GM19468 (cell line): Measurements from ENCODE around the gene SPOCD1.

Source experiments
- ATAC-seq: cut with Tn5 transposase; IDR thresholded peaks from one replicate; pipeline ENCODE4 v1.9.1; 2021; ENCODE audit warnings: mild to moderate bottlenecking, moderate library complexity, moderate number of reproducible peaks; ENCODE audit not compliant: unreplicated experiment; ENCODE audit errors: extremely low read depth

The SPOCD1 gene

DNA sequence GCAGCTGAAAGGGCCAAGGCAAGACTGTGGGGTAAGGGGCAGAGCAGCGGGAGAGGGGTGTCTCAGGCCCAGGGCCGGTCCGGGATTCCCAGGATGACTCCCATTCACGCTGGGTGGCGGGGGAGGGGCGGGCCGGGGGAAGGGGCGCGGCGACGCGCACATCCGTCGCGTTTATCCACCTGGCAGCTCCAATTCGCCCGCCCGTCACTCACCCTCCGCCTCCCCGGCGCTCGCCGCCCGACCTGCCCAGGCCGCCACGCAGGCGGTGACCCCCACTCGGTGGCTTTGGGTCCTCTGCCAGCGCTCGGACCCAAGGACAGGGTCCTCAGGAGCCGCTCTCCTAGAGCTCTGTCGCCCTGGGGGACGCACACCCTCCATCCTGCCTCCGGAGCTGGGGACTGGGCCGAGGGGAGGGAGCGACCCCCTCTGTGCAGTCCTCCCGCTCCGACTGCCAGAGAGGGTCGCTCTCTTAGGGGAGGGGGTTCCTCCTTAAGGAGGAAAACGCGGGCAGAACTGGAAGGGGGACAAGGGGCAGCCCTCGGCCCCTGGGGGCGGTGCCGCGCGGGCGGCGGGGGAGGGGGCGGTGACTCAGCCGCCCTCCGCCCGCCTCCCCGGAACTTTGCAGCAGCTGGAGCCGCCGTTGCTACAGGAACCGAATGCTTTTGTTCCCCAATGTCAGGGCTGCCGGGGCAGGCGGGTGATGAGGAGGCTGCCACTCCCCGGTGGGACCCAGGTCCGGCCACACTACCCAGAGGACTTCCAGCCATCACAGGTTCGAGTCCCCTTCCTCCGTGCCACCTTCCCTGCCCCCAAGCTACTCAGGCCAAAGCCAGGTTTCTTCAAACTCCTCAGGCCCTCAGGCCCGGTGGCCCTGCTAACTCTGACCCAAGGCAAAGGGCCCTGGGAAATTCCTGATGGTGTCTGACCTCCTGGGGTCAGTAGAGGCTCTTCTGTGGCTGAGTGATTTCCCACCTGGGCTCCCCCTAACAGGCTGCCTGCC, 55.1 kb downstream of the SPOCD1 start:
- ATAC-seq: no peak

DNA sequence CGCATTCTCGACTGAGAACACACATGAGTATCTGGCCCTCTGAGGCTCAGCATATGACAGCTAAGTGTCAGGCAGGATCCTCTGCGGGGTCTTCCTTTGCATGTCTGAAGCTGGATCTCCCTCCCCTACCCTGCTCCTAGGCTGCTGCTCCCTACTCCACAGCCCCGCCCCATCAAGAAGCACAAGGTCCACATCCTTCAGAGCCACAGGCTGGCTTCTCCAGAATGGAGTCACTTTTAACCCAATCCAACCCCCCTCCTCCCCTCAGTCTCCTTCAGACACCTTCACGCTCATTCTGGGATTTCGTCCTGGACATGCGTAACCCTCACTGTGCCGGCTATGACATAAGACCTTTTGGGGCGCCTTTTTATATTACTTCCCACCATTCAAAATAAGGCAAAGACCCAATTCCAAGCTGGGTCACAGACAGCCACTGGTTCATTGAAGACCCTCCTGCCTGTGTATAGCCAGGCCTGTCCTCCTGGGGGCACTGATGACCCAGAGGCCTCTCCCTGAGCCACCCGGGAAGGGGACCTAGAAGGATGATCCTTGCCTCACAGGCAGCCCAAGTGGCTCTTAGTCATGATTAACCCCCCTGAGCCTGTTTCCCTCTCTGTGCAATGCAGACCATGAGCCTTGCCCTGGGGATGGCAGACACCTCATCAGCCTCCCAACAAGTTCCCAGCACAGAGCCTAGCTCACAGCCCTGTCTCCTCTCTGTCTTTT, 56.4 kb downstream of the SPOCD1 start:
- ATAC-seq: no peak

DNA sequence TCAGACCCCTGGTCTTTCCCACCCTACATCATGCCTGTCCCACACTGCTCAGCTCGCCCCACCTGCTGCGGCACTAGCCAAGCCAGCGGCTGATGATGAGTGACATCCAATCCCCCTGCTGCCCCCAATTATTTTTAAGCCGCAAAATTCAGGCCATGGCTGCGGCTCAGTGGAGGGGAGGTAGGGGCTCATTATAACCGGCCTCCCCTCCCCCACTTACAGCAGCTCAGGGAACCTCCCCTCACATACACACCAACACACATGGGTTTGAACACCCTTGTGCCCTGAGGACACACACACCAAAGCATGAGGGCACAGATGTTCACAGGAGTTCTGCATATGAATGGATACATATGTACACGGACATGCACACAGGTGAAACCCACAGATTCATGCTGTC, 57.0 kb downstream of the SPOCD1 start:
- no peak for ATAC-seq

DNA sequence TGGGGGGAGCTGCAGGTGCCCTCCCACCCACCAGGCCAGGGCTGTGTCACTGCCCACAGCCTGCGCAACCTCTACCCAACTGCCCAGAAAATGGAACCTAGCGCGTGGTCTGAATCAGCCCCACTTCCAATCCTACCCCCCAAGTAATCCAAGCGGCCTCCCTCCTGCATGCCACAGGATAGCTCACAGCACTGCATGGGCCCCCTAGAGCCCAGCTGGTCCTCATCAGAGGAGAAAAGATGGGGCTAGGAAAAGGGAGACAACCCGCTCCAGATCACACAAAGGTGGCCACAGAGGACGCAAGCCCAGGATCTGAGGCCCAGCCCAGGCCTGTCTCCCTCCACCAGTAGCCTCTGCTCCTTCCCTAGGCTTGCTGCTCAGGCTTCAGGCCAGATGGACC, 57.8 kb downstream of the SPOCD1 start:
- ATAC-seq: no peak

DNA sequence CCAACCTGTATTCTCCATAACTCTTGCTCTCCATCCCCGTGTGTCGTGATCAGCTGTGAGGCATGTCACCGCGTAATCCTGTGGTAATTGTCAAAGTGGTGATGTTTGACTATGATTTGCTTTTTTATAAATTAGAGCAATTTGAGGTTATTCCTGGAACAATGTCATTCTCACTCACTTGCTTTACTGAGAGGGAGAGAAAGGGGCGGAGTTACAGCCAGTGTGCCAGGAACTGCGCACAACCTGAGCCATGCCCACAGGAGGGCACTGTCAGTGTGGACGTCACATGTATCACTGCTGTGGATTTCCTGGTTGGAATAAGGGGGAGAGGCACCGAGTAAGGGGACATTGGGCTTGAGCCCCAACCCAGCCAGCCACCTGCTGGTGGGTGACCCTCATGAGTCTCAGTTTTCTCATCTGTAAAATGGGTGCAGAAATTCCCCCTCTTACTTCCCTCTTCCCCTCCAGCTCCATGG, 58.6 kb downstream of the SPOCD1 start:
- ATAC-seq: no peak

DNA sequence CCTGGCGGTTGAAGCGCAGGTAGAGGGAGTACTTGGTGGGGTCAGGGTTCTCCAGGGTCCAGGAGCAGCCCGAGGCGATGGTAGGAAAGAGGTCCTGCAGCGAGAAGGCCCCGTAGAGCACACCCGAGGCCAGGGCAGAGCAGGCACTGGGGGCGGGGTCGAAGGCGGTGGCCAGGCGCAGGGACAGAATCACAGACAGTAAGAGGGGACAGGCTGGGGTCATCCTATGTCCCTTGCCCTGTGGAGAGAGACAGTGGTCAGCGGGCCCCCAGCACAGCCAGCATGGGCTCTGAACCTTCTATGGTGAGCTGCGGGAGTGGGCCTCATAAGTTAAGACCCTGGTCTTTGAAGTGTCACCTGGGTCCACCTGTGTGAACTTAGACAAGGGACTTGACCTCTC, 59.2 kb downstream of the SPOCD1 start:
- no peak for ATAC-seq

DNA sequence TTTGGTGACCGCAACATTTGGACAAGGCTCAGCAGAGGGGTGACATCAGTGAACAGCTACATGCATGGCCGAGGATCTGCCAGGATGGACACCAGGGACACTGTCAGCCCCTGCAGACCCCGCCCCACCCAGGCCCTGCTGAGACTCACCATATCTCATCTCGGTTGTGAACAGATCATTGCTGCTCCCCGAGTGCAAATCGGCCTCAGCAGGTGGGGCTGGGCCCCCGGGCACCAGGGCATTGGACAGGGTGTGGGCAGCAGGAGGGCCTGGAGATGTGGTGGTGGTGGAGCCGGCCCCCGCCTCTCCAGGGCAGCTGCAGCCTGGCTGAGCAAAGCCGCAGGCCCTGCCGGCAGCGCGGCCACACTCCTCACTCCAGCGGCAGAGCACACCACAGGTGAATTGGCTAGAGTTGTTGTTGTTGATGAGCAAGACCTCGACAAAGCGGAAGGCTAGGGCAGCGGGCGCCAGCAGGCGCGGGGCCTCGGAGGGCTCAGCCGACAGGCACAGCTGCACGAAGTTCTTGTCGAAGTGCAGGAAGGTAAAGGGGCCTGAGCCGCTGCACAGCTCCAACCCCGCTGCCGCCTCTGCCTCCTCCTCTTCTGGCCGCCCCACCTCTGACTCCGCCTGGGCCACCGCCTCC, 59.9 kb downstream of the SPOCD1 start:
- no peak for ATAC-seq

DNA sequence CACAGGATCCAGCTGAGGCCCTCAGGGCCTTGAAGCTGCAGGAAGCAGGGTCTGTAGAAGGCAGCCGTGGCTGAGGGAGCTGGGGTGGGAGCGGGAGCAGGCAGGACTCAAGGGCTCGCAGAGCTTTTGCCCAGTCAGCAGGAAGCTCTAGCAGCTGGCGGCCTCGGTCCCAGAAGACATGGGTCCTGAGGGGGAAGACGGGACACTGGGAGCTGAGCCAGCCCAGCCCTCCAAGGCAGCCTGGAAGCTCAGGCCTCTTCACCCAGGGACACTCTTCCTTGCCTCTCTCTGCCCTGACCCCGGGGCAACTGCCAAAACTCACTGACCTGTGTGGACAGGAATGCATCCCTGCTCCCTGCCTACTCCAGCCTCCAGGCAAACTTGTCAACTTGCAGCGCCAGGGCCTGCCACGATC, 60.6 kb downstream of the SPOCD1 start:
- no peak for ATAC-seq

DNA sequence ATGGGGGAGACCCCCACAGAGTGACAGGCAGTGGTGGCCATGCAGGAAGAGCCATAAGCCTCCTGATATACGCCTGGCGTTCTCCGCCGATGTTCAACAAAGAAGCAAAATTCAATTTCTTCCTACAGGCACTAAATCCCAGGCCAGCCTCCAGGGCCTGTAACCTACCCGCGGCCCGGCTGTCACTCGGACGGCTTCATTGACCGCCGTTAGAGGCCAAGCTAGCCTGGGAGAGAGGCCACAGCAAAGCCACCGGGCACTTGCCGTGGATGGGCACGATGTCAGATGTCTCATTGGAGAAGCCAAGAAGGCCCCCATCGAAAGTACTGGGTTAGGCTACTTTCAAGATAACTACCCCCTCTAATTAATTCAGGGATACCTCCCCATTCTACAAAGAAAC, 61.4 kb downstream of the SPOCD1 start:
- no peak for ATAC-seq

DNA sequence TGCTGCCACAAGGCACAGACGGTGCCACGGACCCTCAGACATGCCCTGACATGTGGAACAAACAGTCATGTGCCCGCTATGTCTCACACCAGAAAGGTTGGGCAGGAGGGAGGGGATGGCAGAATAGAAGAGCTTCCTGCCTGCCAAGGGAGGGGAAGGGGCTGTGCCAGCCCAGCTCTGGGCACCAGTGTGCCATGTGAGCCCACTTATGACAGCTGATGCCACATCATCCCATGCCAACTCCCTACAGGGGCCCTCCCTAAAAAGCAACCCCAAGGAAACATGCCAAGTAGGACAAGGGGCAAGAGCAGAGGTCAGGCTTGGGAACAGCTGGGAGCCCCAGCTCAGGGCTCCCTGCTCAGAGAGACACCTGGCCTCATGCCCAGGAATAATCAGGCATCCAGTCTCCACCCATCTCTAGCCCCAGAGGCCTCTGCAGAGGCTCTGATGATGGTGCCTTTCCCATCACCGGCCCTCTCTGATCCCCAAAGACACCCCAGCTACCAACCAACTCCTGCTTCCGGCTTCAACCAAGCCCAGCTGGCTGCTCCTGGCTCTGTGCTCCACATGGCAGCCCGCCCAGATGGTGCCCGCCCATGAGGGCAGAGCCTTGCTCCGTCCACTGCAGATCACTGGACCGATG, 62.0 kb downstream of the SPOCD1 start:
- ATAC-seq: no peak

DNA sequence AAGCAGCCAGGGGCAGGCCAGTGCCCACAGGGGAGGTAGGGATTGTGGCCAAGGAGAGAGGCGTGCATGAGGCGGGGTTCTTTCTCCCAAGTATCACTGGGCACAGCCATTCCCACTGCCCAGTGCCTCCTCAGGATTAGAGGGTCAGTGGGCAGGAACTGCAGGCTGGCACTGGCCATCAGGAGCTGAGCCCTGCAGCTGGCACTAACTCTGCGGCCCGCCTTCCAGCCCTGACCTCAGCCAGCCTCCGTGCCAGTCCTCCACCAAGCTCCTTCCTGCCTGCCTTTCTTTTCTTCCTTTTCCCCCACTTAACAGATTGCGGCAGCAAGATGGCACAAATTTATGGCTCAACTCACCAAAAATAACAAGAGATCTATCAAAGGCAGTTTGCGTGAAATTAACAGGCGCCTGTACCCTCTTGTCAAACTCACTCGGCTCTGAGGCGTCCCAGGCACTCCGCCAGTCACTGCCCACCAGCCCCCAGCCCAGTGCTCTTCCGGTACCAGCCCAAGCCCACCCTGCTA, 62.8 kb downstream of the SPOCD1 start:
- ATAC-seq: no peak

DNA sequence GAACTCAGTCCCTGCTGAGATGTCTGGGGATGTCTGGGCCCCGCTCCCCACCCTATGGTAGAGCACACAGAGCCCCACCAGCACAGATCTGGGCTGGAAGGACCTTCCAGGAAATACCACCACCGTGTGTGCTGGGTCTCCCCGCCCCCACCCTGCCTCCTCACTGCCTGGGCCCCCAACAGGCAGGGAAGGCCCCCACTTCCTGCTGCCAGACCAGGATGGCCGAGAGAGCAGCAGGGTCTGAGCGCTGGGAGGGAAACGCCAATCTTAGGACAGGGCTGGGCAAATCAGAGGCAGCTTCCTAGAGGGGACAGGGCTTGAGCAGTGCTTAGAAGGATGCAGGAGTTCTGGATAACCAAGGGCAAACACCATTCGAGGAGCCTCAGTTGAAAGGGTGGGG, 63.6 kb downstream of the SPOCD1 start:
- no peak for ATAC-seq

DNA sequence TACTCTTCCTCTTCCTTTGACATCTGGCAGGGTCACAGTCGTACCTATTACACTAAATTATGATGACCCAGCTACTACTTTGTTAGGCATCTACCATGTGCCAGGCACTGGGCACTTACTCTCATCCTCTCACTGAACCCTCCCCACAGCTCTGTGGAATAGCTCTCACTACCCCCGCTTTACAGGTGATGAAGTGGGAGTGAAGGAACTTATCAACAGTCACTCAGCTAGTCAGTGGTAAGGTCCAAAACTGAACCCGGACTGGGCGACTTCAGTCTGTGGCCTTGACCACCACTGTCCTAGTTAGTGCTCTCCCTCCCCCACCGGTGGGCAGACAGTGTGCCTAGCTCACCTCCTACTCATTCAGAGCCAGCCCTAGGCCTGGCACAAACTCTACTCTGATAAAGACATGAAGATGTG, 64.0 kb downstream of the SPOCD1 start:
- no peak for ATAC-seq

DNA sequence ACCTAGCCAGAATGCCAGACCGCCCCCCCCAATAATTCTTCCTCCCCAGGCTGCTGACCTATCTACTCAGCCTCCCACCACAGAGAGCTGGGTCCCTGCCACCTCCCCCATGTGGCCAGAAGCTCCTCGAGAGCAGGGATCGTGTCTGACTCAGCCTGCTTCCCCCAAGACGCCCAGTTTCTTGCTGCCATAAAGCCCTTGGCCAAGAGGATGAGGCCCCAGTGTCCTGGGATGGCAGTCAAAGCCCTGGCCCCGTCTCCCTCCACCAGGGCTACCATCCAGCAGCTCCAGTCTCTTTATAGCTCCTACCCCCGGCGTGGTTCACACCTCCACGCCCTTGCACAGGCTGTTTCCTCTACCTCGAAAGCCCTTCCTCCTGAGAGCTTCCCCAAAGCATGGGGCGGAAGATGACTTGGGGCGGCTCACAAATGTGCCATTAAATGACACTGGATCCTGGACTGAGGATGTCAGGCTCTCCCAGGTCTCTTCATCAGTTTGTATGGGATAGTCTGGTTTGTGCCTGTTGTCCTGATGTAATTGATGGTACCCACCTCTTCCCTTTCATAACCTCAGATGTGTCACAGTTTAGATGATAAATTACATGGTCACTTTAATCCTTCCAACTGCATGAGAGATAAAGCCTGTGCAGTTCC, 64.8 kb downstream of the SPOCD1 start:
- ATAC-seq: no peak

DNA sequence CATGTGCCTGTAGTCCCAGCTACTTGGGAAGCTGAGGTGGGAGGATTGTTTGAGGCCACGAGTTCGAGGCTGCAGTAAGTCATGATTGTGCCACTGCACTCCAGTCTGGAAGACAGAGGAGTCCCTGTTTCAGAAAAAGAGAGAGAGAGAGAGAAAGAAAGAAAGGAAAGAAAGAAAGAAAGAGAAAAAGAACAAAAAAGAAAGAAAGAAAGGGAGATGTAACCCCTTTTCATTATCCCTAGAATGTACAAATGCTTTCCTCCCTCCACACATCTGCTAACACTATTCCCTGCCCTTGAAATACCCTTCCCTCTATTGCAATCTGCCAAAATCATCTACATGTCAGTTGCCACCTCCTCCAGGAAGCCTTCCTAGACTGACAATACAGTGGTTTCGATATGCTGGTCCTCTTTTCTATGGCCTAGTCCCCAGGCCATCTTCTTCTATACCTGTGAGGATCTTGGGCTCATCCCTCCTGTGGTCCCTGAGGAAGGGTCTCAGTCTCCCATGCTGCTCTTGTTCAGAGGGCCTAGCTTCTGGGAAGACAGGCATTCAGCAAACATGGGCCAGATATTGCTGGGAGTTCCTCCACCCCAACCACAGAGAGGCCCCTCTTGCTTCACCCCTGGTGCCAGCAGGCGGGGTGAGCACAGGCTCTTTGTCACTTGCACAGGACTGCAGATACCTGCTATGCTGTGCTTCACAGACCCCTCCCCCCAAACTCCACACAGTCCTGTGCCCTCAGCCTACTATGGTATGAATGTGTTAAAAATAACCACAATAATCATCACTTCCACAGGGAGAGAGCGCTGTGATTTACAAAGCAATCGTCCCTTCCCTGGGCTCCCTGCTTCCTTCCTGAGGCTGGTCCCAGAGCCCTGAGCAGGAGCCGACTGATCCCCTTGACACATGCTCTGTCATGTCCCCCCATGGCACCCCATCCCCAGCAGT, 65.8 kb downstream of the SPOCD1 start:
- no peak for ATAC-seq

DNA sequence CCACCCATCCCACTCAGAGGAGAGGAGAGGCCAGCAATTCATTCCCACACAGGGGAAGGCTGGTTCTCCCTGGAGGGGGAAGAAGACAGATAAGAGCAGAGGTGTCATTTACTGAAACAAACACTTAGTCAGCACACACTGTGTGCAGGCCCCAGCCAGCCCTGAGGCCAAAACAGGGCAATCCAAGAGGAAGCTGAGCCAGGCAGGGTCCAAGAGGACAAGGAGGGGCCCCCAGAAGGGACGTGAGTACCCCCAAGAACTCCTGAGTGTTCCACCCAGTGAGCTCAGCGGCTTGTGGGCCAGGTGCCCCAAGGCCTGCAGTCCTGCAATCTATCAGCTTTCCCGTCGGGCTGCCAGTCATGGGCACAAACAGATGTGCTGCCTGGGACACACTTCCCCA, 67.5 kb downstream of the SPOCD1 start:
- ATAC-seq: no peak

DNA sequence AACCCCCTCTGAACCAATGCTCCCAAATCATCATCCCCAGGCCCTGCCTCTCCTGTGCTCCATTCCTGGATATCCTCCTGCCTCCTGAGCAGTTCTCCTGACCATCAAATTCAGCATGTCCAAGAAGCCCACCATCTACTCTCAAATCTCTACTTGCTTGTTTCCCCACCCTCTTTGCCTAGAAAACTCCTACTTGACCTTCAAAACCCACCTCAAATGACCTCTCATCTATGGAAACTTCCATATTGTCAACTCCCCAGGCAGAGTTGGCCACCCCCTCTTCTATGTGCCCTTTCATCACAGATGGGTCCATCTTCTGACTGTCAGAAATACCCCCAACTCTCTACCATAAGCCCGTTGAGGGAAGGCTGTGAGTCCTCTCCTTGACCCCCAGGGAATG, 68.5 kb downstream of the SPOCD1 start:
- no peak for ATAC-seq

DNA sequence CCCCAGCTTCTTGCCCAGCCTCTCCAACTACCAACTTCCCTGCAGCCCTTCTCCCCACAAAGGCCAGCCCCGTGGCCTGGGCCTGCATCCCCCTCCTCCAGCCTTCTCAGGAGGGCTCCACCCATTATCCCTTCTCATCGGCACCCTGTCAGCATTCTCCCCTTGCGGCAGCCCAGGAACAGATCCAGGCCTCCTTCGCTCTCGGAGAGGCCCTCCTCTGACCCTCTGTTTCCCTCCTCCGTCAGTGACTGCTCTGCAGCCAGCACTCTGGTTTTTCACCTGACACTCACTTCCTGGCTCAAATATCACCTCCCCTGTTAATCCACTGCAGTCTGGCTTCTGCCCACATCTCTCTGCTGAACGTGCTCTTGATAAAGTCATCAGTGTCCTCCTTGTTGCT, 69.1 kb downstream of the SPOCD1 start:
- no peak for ATAC-seq
